GM18505 (cell line): ENCODE results near the gene ST6GALNAC4.

Experiments used
- ATAC-seq: cut with Tn5 transposase; IDR thresholded peaks from one replicate; pipeline ENCODE4 v1.9.1; 2021; ENCODE audit not compliant: unreplicated experiment
- POLR2A ChIP-seq: IDR thresholded peaks from 4 replicates; pipeline ENCODE4 v1.6.1; 2011; ENCODE audit warnings: borderline replicate concordance; ENCODE audit not compliant: insufficient read depth, insufficient read length; ENCODE audit errors: extremely low read depth

Gene ST6GALNAC4

GRCh38 chr9:127867356-127868277, 49.2 kb downstream of the ST6GALNAC4 start:
- TF ChIP-seq POLR2A = no peak
- ATAC-seq = no peak

- no peak for TF ChIP-seq POLR2A
- ATAC-seq = no peak
Observed at GRCh38 chr9:127866535-127866934, 50.3 kb downstream of the ST6GALNAC4 start.

GRCh38 chr9:127865645-127866464, 51.0 kb downstream of the ST6GALNAC4 start:
- TF ChIP-seq POLR2A = no peak

GRCh38 chr9:127863191-127863621, 53.6 kb downstream of the ST6GALNAC4 start:
- no peak for ATAC-seq
- TF ChIP-seq POLR2A = no peak

More at GRCh38 chr9:127865645-127866464, 51.0 kb downstream of the ST6GALNAC4 start:
- ATAC-seq = no peak

- TF ChIP-seq POLR2A = no peak
- no peak for ATAC-seq
Observed at GRCh38 chr9:127862075-127863011, 54.5 kb downstream of the ST6GALNAC4 start.

GRCh38 chr9:127860779-127861178, 56.1 kb downstream of the ST6GALNAC4 start:
- no peak for ATAC-seq
- no peak for TF ChIP-seq POLR2A

GRCh38 chr9:127860260-127860659, 56.6 kb downstream of the ST6GALNAC4 start:
- ATAC-seq = no peak

GRCh38 chr9:127858041-127858512, 58.8 kb downstream of the ST6GALNAC4 start:
- ATAC-seq = no peak
- TF ChIP-seq POLR2A = no peak

More at GRCh38 chr9:127860260-127860659, 56.6 kb downstream of the ST6GALNAC4 start:
- no peak for TF ChIP-seq POLR2A
